ENCODE measurements around the gene ELOVL6. TPM values are rescaled to one million over a fixed set of nuclear protein-coding genes. Genes with fewer than 3 reads are reported as not detected.

ELOVL6 gene
- total and polyA plus RNA-seq, 9 of the 15 experiments (the other 6 are each of a cell fraction or from before 2014, with no cell fraction given): 18.3 to 82.6 (median 46.0) TPM

DNA sequence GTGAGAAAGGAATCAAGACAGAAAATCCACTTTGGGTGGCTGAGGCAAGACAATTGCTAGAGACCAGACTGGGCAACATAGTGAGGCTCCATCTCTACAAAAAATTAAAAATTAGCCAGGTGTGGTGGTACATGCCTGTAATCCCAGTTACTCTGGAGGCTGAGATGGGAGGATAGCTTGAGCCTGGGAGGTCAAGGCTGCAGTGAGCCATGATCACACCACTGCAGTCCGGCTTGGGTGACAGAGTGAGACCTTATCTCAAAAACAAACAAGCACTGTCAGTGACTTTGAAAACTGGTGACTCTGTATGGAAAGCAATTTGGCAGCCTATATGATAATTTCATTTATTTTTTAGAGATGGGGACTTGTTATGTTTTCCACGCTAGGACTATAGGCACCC lies 2.3 kb upstream of the ELOVL6 start (continued):
- TF ChIP-seq DACH1 (IDR thresholded peaks at IDR 0.05; ENCODE audit: partially characterized antibody): peak; percentile 6
- TF ChIP-seq, protein P1, sequence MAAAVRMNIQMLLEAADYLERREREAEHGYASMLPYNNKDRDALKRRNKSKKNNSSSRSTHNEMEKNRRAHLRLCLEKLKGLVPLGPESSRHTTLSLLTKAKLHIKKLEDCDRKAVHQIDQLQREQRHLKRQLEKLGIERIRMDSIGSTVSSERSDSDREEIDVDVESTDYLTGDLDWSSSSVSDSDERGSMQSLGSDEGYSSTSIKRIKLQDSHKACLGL (CRISPR knock-in tag; IDR thresholded peaks at IDR 0.05; ENCODE audit: borderline replicate concordance, poor library complexity, severe bottlenecking): no peak
- no peak for TF ChIP-seq THRAP3 (IDR thresholded peaks at IDR 0.05; ENCODE audit: borderline replicate concordance)
- no peak for TF ChIP-seq NCOR1 (IDR thresholded peaks at IDR 0.05)
- TF ChIP-seq PHTF2 (CRISPR knock-in tag; IDR thresholded peaks at IDR 0.05): no peak
- TF ChIP-seq, protein P2, sequence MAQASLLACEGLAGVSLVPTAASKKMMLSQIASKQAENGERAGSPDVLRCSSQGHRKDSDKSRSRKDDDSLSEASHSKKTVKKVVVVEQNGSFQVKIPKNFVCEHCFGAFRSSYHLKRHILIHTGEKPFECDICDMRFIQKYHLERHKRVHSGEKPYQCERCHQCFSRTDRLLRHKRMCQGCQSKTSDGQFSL (CRISPR knock-in tag; IDR thresholded peaks at IDR 0.05): no peak
- TF ChIP-seq, protein P2 (tag; IDR thresholded peaks at IDR 0.05): no peak
- no peak for TF ChIP-seq SMARCB1 (IDR thresholded peaks at IDR 0.05; ENCODE audit: insufficient read length, low read depth)
- TF ChIP-seq, protein P3, sequence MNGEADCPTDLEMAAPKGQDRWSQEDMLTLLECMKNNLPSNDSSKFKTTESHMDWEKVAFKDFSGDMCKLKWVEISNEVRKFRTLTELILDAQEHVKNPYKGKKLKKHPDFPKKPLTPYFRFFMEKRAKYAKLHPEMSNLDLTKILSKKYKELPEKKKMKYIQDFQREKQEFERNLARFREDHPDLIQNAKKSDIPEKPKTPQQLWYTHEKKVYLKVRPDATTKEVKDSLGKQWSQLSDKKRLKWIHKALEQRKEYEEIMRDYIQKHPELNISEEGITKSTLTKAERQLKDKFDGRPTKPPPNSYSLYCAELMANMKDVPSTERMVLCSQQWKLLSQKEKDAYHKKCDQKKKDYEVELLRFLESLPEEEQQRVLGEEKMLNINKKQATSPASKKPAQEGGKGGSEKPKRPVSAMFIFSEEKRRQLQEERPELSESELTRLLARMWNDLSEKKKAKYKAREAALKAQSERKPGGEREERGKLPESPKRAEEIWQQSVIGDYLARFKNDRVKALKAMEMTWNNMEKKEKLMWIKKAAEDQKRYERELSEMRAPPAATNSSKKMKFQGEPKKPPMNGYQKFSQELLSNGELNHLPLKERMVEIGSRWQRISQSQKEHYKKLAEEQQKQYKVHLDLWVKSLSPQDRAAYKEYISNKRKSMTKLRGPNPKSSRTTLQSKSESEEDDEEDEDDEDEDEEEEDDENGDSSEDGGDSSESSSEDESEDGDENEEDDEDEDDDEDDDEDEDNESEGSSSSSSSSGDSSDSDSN (IDR thresholded peaks at IDR 0.05; ENCODE audit: borderline replicate concordance in 1 of 2, low read depth in 2 of 2, low read length in 2 of 2): no peak
- TF ChIP-seq ZNF668 (CRISPR knock-in tag; IDR thresholded peaks at IDR 0.05): no peak
- TF ChIP-seq MCM5 (IDR thresholded peaks at IDR 0.05; ENCODE audit: low read depth): no peak
- no peak for TF ChIP-seq RBM17 (IDR thresholded peaks at IDR 0.05; ENCODE audit: borderline replicate concordance, low read depth, low read length)
- TF ChIP-seq, protein P4, sequence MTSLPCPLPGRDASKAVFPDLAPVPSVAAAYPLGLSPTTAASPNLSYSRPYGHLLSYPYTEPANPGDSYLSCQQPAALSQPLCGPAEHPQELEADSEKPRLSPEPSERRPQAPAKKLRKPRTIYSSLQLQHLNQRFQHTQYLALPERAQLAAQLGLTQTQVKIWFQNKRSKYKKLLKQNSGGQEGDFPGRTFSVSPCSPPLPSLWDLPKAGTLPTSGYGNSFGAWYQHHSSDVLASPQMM (CRISPR knock-in tag; IDR thresholded peaks at IDR 0.05): no peak
- TF ChIP-seq, protein P5, sequence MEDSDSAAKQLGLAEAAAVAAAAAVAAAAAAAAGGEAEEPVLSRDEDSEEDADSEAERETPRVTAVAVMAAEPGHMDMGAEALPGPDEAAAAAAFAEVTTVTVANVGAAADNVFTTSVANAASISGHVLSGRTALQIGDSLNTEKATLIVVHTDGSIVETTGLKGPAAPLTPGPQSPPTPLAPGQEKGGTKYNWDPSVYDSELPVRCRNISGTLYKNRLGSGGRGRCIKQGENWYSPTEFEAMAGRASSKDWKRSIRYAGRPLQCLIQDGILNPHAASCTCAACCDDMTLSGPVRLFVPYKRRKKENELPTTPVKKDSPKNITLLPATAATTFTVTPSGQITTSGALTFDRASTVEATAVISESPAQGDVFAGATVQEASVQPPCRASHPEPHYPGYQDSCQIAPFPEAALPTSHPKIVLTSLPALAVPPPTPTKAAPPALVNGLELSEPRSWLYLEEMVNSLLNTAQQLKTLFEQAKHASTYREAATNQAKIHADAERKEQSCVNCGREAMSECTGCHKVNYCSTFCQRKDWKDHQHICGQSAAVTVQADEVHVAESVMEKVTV (CRISPR knock-in tag; IDR thresholded peaks at IDR 0.05): no peak
- no peak for TF ChIP-seq POLR3G (IDR thresholded peaks at IDR 0.05; ENCODE audit: extremely low read depth, insufficient read length, insufficient replicate concordance)
- TF ChIP-seq ESRRA (IDR thresholded peaks at IDR 0.05; ENCODE audit: borderline replicate concordance, low read depth): no peak
- TF ChIP-seq MCM3 (IDR thresholded peaks at IDR 0.05): no peak
- no peak for TF ChIP-seq NRF1 (conservative IDR thresholded peaks at IDR 0.05 in 1 of 2, IDR thresholded peaks at IDR 0.05 in 1 of 2)
- TF ChIP-seq NR3C1 (CRISPR knock-in tag; IDR thresholded peaks at IDR 0.05): no peak
- TF ChIP-seq JUND (IDR thresholded peaks at IDR 0.05; ENCODE audit: borderline replicate concordance, low read depth, low read length): peak; percentile 55
- TF ChIP-seq JUND (tag; IDR thresholded peaks at IDR 0.05; ENCODE audit: borderline replicate concordance, low read depth, low read length): no peak; the same call in 2 of the 3 replicates
- peak; percentile 64 for TF ChIP-seq SMARCA4 (IDR thresholded peaks at IDR 0.05)
- TF ChIP-seq EP400 (IDR thresholded peaks at IDR 0.05): peak; percentile 20; the same call in 1 of the 2 replicates
- no peak for TF ChIP-seq FOSL1 (tag; conservative IDR thresholded peaks at IDR 0.05)
- TF ChIP-seq ETV6 (IDR thresholded peaks at IDR 0.05; ENCODE audit: borderline replicate concordance in 1 of 2, low read depth in 2 of 2, low read length in 1 of 2): no peak
- no peak for TF ChIP-seq ETV6 (CRISPR knock-in tag; IDR thresholded peaks at IDR 0.05; ENCODE audit: borderline replicate concordance)
